Type B pancreatic cell (in vitro differentiated cells): ENCODE data around the gene ARMH2. TPM values are rescaled to one million over a fixed set of nuclear protein-coding genes. Genes with fewer than 3 reads are reported as not detected.

Source experiments
- DNase-seq: peaks from one replicate; pipeline ENCODE4 v3.0.0; 2021; ENCODE audit warnings: mixed read lengths; ENCODE audit not compliant: unreplicated experiment; ENCODE audit errors: extremely low spot score
- H3K27ac Mint-ChIP-seq: 2 replicates; pipeline ENCODE4 v1.8.0; 2021; ENCODE audit warnings: mild to moderate bottlenecking, mixed read lengths
- H3K27me3 Mint-ChIP-seq: 2 replicates; pipeline ENCODE4 v1.8.0; 2021; ENCODE audit warnings: mixed read lengths
- H3K36me3 Mint-ChIP-seq: 2 replicates; pipeline ENCODE4 v1.8.0; 2021; ENCODE audit warnings: mixed read lengths
- H3K4me1 Mint-ChIP-seq: one replicate; pipeline ENCODE4 v1.8.0; 2021; ENCODE audit warnings: mixed read lengths; ENCODE audit not compliant: unreplicated experiment
- H3K4me3 Mint-ChIP-seq: 2 replicates; pipeline ENCODE4 v1.8.0; 2021; ENCODE audit warnings: mild to moderate bottlenecking, mixed read lengths
- H3K9me3 Mint-ChIP-seq: 2 replicates; pipeline ENCODE4 v1.8.0; 2021; ENCODE audit warnings: mixed read lengths
- CTCF ChIP-seq: fragments of 200-600 bp; sonication (generic); conservative IDR thresholded peaks from 2 replicates; pipeline ENCODE4 v1.5.0; 2021; ENCODE audit warnings: antibody characterized with exemption, mild to moderate bottlenecking
- total RNA-seq: library from RNA; stranded (reverse); gene quantifications from 2 replicates; pipeline ENCODE4 v1.2.1, GENCODE V29; 2021; ENCODE audit warnings: low replicate concordance

Gene ARMH2
- total RNA-seq, 1 donor from 2014 or later: not detected

GRCh38 chr6:24833711-24834386 is 35.1 kb upstream of the ARMH2 start:
- Mint-ChIP-seq H3K9me3 (no peaks in the 10 kb centered on the region), H3K4me1 (peaks cover 20% of the 10 kb centered on the region), H3K27ac (no peak overlapping the region), H3K4me3 (no peak overlapping the region), H3K36me3 (no peaks in the 10 kb centered on the region), H3K27me3 (no peaks in the 10 kb centered on the region)
- no peak for TF ChIP-seq CTCF
- no peak for DNase-seq

DNA sequence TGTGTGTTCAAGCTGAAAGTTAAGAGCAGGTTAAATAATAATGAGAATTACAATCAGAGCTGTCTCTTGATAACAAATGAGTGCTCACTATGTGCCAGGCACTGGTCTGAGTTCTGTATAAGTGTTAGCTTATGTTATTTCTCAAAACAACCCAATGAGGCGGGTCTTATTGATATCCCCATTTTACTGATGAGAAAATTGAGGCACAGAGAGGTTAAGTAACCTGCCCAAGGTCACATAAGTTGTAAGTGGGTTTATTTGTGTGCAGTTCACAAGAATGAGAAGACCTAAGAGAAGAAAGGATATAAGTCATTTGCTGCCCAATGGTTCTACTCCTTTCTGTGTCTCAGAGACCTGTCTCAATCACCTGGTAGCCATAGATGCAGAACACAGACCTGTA is 34.1 kb upstream of the ARMH2 start:
- no peak overlapping the region for H3K27ac Mint-ChIP-seq
- H3K4me1 Mint-ChIP-seq: peaks cover 20% of the 10 kb centered on the region
- no peaks in the 10 kb centered on the region for H3K36me3 Mint-ChIP-seq
- H3K27me3 Mint-ChIP-seq: no peaks in the 10 kb centered on the region
- H3K4me3 Mint-ChIP-seq: no peak overlapping the region
- TF ChIP-seq CTCF: no peak
- no peak for DNase-seq
- no peaks in the 10 kb centered on the region for H3K9me3 Mint-ChIP-seq

DNA sequence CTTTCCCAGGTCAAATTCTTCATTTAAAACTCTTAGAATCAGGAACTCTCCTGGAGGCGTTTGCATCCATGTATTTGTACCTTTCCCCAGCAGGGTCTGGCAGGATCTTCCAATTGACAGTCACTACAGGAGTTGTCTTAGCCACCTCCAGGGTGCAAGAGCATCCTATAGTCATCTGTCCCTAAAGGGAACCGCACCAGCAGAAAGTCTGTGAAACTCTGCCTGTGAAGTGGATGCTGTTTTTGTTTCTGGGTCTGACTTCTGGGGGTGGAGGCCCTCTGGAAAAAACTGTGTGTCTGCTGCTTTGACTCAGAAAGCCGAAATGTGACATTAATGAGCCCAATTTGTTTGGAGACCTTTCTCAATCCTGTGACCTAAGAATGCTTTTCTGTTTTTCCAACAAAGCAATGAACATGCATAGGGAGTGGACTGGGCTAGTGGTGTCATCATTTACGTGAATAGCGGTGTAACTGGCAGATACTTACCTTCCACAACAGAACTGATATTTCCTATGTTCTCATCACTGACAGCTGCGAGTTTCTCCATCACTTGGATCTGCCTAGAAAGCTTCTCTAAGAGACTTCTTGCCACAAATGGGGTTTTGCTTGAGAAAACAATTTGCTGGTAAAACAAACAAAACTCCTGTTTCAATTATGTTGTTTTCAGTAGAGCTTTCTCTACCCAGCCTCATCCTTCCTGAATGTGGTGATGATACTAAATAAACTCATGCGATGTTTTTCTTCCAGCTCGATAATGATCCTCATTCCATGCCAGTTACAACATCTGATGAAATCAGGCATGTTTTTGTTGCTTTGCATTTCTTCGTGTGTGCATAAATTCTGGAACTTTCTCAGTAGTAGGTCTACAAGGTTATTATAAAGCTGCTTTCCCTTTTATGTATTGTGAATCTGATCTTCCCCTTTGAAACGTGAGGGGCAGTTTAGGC is 33.3 kb upstream of the ARMH2 start:
- Mint-ChIP-seq H3K4me3 (no peak overlapping the region), H3K27ac (no peak overlapping the region), H3K36me3 (no peaks in the 10 kb centered on the region), H3K4me1 (peaks cover 20% of the 10 kb centered on the region), H3K9me3 (no peaks in the 10 kb centered on the region), H3K27me3 (no peaks in the 10 kb centered on the region)
- no peak for DNase-seq
- TF ChIP-seq CTCF: no peak

GRCh38 chr6:24829657-24830056 is 30.9 kb upstream of the ARMH2 start:
- H3K36me3 Mint-ChIP-seq: no peaks in the 10 kb centered on the region
- no peaks in the 10 kb centered on the region for H3K27me3 Mint-ChIP-seq
- H3K4me1 Mint-ChIP-seq: peaks cover 22% of the 10 kb centered on the region
- H3K9me3 Mint-ChIP-seq: no peaks in the 10 kb centered on the region
- DNase-seq: no peak
- TF ChIP-seq CTCF: no peak
- H3K4me3 Mint-ChIP-seq: no peak overlapping the region
- H3K27ac Mint-ChIP-seq: no peak overlapping the region

DNA sequence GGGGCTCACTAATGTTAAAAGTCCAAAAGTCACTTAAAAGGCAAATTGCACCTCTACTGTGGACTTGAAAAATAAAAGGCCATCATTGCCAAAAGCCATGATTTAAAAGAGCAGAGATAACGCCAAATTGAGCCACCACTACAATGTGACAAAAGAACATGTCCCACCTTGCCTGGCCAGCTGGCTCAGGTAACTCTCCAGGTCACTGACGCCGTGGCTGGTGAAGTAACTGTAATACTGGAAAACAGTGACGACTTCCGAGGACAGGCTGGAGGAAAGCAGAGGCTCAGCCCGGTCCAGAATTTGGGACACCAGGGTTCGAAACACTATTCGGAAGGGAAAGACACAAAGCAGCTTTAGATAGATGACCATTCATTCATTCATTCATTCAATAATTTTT is 29.3 kb upstream of the ARMH2 start:
- no peaks in the 10 kb centered on the region for H3K9me3 Mint-ChIP-seq
- no peak for DNase-seq
- H3K27me3 Mint-ChIP-seq: no peaks in the 10 kb centered on the region
- H3K27ac Mint-ChIP-seq: no peak overlapping the region
- no peak overlapping the region for H3K4me3 Mint-ChIP-seq
- no peaks in the 10 kb centered on the region for H3K36me3 Mint-ChIP-seq
- TF ChIP-seq CTCF: no peak
- peaks cover 30% of the 10 kb centered on the region for H3K4me1 Mint-ChIP-seq
